Mucosa of stomach (tissue), 1 donor: ENCODE measurements around the gene NRIP3.

Source experiments
- H3K27me3 ChIP-seq: one replicate; pipeline ENCODE4 v1.7.0; 2013; ENCODE audit warnings: mild to moderate bottlenecking, low read length; ENCODE audit not compliant: control insufficient read depth, insufficient read depth
- H3K36me3 ChIP-seq: one replicate; pipeline ENCODE4 v1.7.0; 2013; ENCODE audit warnings: low read length; ENCODE audit not compliant: control insufficient read depth, insufficient read depth
- H3K4me1 ChIP-seq: one replicate; pipeline ENCODE4 v1.7.0; 2013; ENCODE audit warnings: mild to moderate bottlenecking, low read length; ENCODE audit not compliant: control insufficient read depth, insufficient read depth
- H3K4me3 ChIP-seq: one replicate; pipeline ENCODE4 v1.7.0; 2013; ENCODE audit warnings: low read length
- H3K9ac ChIP-seq: one replicate; pipeline ENCODE4 v1.7.0; 2013; ENCODE audit warnings: mild to moderate bottlenecking, low read length, moderate library complexity
- H3K9me3 ChIP-seq: one replicate; pipeline ENCODE4 v1.7.0; 2013; ENCODE audit warnings: mild to moderate bottlenecking, low read length, moderate library complexity; ENCODE audit not compliant: control insufficient read depth
- donor health status: Pancreatic carcinoma.

Gene NRIP3

GRCh38 chr11:8963569-8964323, 40.1 kb downstream of the NRIP3 start:
- peak overlapping the region; percentile 83 for H3K4me3 ChIP-seq
- no peaks in the 10 kb centered on the region for H3K36me3 ChIP-seq
- H3K9ac ChIP-seq, result peak overlapping the region; percentile 98
- H3K27me3 ChIP-seq, result no peaks in the 10 kb centered on the region
- H3K9me3 ChIP-seq, result no peaks in the 10 kb centered on the region
- H3K4me1 ChIP-seq, result peaks cover 25% of the 10 kb centered on the region

- Histone ChIP-seq H3K27me3 (no peaks in the 10 kb centered on the region), H3K9ac (peak overlapping the region; percentile 98), H3K4me3 (no peak overlapping the region), H3K36me3 (no peaks in the 10 kb centered on the region), H3K9me3 (no peaks in the 10 kb centered on the region), H3K4me1 (peaks cover 25% of the 10 kb centered on the region)
Measured at GRCh38 chr11:8962841-8963240, 41.0 kb downstream of the NRIP3 start.

- H3K9me3 ChIP-seq, result no peaks in the 10 kb centered on the region
- no peaks in the 10 kb centered on the region for H3K27me3 ChIP-seq
- peaks cover 25% of the 10 kb centered on the region for H3K4me1 ChIP-seq
- no peak overlapping the region for H3K9ac ChIP-seq
- no peak overlapping the region for H3K4me3 ChIP-seq
- no peaks in the 10 kb centered on the region for H3K36me3 ChIP-seq
Measured at GRCh38 chr11:8961401-8961800, 42.4 kb downstream of the NRIP3 start.

- no peaks in the 10 kb centered on the region for H3K36me3 ChIP-seq
- peaks cover 21% of the 10 kb centered on the region for H3K4me1 ChIP-seq
- no peak overlapping the region for H3K4me3 ChIP-seq
- no peaks in the 10 kb centered on the region for H3K27me3 ChIP-seq
- H3K9ac ChIP-seq, result peak overlapping the region; percentile 54
- no peaks in the 10 kb centered on the region for H3K9me3 ChIP-seq
Measured at GRCh38 chr11:8959546-8960166, 44.1 kb downstream of the NRIP3 start.

- peaks cover 7% of the 10 kb centered on the region for H3K4me1 ChIP-seq
- H3K27me3 ChIP-seq, result no peaks in the 10 kb centered on the region
- no peaks in the 10 kb centered on the region for H3K36me3 ChIP-seq
- H3K4me3 ChIP-seq, result no peak overlapping the region
- no peaks in the 10 kb centered on the region for H3K9me3 ChIP-seq
- no peak overlapping the region for H3K9ac ChIP-seq
Measured at GRCh38 chr11:8956860-8957259, 46.9 kb downstream of the NRIP3 start.

- no peaks in the 10 kb centered on the region for H3K4me1 ChIP-seq
- no peak overlapping the region for H3K4me3 ChIP-seq
- H3K9ac ChIP-seq, result no peak overlapping the region
- no peaks in the 10 kb centered on the region for H3K36me3 ChIP-seq
- H3K9me3 ChIP-seq, result no peaks in the 10 kb centered on the region
- no peaks in the 10 kb centered on the region for H3K27me3 ChIP-seq
Measured at GRCh38 chr11:8948886-8949285, 54.9 kb downstream of the NRIP3 start.

- H3K4me1 ChIP-seq, result no peaks in the 10 kb centered on the region
- no peaks in the 10 kb centered on the region for H3K36me3 ChIP-seq
- H3K9ac ChIP-seq, result no peak overlapping the region
- H3K4me3 ChIP-seq, result no peak overlapping the region
- H3K9me3 ChIP-seq, result no peaks in the 10 kb centered on the region
- no peaks in the 10 kb centered on the region for H3K27me3 ChIP-seq
Measured at GRCh38 chr11:8947230-8947943, 56.4 kb downstream of the NRIP3 start.

GRCh38 chr11:8942518-8943066, 61.2 kb downstream of the NRIP3 start, which contains the start of gene ASCL3:
TSS of gene ASCL3 (minus strand) at chr11:8943016. CDS start at chr11:8938161, 4,855 bp downstream.
- Histone ChIP-seq H3K9ac (no peak within 1 kb of the TSS), H3K4me3 (no peak within 1 kb of the TSS), H3K36me3 (no peaks in the 10 kb centered on the region), H3K9me3 (no peaks in the 10 kb centered on the region), H3K4me1 (no peaks in the 10 kb centered on the region), H3K27me3 (no peaks in the 10 kb centered on the region)

- Histone ChIP-seq H3K4me1 (no peaks in the 10 kb centered on the region), H3K9ac (no peak overlapping the region), H3K9me3 (no peaks in the 10 kb centered on the region), H3K36me3 (no peaks in the 10 kb centered on the region), H3K27me3 (no peaks in the 10 kb centered on the region), H3K4me3 (no peak overlapping the region)
Measured at GRCh38 chr11:8941341-8942103, 62.3 kb downstream of the NRIP3 start.

- no peaks in the 10 kb centered on the region for H3K4me1 ChIP-seq
- no peaks in the 10 kb centered on the region for H3K9me3 ChIP-seq
- H3K4me3 ChIP-seq, result no peak overlapping the region
- H3K27me3 ChIP-seq, result no peaks in the 10 kb centered on the region
- no peaks in the 10 kb centered on the region for H3K36me3 ChIP-seq
- H3K9ac ChIP-seq, result no peak overlapping the region
Measured at GRCh38 chr11:8937659-8938058, 66.1 kb downstream of the NRIP3 start.

GRCh38 chr11:8937159-8937558, 66.6 kb downstream of the NRIP3 start:
- Histone ChIP-seq H3K9me3 (no peaks in the 10 kb centered on the region), H3K36me3 (no peaks in the 10 kb centered on the region), H3K27me3 (no peaks in the 10 kb centered on the region), H3K4me3 (no peak overlapping the region), H3K9ac (no peak overlapping the region), H3K4me1 (no peaks in the 10 kb centered on the region)
